ENCODE measurements around the gene TAMALIN. TPM values are rescaled to one million over a fixed set of nuclear protein-coding genes. Genes with fewer than 3 reads are reported as not detected.

Gene TAMALIN
- total RNA-seq, 4 donors from 2014 or later: 11.8 to 18.0 (median 16.1) TPM

DNA sequence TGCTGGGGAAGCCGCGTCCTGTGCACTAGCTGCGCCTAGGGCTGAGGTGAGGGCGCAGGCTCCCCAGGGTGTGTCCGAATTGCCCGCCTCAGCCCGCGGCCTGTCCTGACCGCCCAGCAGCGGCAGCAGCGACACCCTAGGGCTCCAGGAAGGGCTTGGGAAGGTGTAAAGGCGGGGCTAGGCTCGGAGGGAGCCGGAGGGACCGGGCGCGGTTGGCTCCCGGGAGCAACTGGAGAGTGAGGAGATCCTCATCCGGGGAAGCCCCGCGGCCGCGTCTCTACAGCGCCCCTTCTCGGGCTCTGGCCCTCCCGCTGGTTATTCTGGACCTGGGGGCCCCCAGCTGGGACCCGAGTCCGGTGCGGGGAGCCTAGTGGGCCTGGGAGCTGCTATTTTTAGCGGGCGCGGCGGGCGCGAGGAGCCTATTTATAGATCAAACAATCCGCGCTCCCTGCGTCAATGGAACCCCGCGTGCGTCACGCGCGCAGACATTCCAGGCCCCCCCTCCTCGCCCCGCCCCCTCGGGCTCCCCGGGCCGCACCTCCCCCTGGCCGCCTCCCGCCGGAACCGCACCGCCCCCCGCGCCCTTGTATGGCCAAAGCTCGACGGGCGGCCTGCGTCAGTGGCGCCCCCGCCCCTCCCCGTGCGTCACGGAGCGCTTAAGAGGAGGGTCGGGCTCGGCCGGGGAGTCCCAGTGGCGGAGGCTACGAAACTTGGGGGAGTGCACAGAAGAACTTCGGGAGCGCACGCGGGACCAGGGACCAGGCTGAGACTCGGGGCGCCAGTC, 44.2 kb downstream of the TAMALIN start, which contains the start of gene NR4A1:
TSS of gene NR4A1 (plus strand) at position 685 of the 784 bp plus-strand sequence. CDS start 2,887 bp downstream, outside the sequence.
- WGBS, 2 donors (ENCODE audit: low coverage in 1 of 2): no CpG with 5 or more reads among the region's 77 CpGs
- Histone ChIP-seq H3K27ac (peak within 1 kb of the TSS; percentile 96 to 100 (median 98)), H3K9me3 (no peaks in the 10 kb centered on the region), H3K4me3 (peak within 1 kb of the TSS; percentile 70 to 83), H3K36me3 (peaks cover 0 to 23% of the 10 kb centered on the region in 2 donors), H3K27me3 (no peaks in the 10 kb centered on the region), H3K4me1 (peaks cover 0 to 72% (median 14%) of the 10 kb centered on the region in 3 donors)
- ATAC-seq: peak; percentile 87
- peak; percentile 99 for TF ChIP-seq EP300 (IDR thresholded peaks at IDR 0.05)
- peak; percentile 95 to 97 for TF ChIP-seq POLR2A (IDR thresholded peaks at IDR 0.05)
- peak; percentile 97 for TF ChIP-seq POLR2AphosphoS5 (IDR thresholded peaks at IDR 0.05)
- TF ChIP-seq, protein P1, sequence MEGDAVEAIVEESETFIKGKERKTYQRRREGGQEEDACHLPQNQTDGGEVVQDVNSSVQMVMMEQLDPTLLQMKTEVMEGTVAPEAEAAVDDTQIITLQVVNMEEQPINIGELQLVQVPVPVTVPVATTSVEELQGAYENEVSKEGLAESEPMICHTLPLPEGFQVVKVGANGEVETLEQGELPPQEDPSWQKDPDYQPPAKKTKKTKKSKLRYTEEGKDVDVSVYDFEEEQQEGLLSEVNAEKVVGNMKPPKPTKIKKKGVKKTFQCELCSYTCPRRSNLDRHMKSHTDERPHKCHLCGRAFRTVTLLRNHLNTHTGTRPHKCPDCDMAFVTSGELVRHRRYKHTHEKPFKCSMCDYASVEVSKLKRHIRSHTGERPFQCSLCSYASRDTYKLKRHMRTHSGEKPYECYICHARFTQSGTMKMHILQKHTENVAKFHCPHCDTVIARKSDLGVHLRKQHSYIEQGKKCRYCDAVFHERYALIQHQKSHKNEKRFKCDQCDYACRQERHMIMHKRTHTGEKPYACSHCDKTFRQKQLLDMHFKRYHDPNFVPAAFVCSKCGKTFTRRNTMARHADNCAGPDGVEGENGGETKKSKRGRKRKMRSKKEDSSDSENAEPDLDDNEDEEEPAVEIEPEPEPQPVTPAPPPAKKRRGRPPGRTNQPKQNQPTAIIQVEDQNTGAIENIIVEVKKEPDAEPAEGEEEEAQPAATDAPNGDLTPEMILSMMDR (IDR thresholded peaks at IDR 0.05): peak in 1 of 4 experiments; percentile 32

DNA sequence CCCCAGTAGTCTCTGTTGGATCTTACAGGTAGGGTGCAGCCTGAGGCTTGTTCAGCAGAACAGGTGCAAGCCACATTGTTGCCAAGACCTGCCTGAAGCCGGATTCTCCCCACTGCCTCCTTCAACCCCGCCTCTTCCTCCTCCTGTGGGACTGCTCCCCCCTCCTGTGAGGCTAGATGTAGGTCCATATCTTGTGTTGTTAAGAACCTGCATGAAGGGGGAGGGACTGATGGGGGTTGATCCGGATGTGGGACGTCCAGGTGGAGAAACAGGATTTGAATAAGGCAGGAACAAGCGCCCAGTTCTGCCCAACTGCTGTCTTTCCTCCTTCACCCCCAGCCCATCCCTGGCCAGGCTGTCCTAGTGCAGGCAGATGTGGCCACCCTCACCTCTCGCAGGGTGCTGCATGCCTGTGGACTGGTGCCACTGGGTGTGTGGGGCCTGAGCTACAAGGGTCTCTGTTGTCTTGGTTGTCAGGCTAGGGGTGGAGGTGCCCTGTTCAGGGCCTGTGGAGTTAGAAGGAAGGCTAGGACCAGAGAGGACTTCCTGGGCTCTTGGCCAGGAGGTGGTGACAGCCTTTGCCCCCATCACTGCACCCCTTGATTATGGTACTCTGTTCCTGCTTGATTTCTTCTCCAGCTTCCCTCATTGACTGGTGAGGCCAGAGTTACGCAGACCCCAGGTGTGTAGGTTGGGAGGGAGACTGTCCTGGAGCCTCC, 45.9 kb downstream of the TAMALIN start:
- Histone ChIP-seq H3K4me1 (peaks cover 0 to 72% (median 12%) of the 10 kb centered on the region in 3 donors), H3K27me3 (no peaks in the 10 kb centered on the region), H3K36me3 (peaks cover 0 to 40% of the 10 kb centered on the region in 2 donors), H3K9me3 (no peaks in the 10 kb centered on the region), H3K4me3 (peak overlapping the region; percentile 70 to 83), H3K27ac (peak overlapping the region; percentile 96 to 100 (median 98))
- no peak for ATAC-seq
- TF ChIP-seq EP300 (IDR thresholded peaks at IDR 0.05) (no peak), POLR2A (IDR thresholded peaks at IDR 0.05) (no peak), POLR2AphosphoS5 (IDR thresholded peaks at IDR 0.05) (no peak)
- TF ChIP-seq, protein P1 (IDR thresholded peaks at IDR 0.05): no peak
- WGBS, 2 donors (ENCODE audit: low coverage in 1 of 2): 75% methylated on average over 3 of the region's 7 CpGs; no CpG with 5 or more reads in 1 of the 2 donors

DNA sequence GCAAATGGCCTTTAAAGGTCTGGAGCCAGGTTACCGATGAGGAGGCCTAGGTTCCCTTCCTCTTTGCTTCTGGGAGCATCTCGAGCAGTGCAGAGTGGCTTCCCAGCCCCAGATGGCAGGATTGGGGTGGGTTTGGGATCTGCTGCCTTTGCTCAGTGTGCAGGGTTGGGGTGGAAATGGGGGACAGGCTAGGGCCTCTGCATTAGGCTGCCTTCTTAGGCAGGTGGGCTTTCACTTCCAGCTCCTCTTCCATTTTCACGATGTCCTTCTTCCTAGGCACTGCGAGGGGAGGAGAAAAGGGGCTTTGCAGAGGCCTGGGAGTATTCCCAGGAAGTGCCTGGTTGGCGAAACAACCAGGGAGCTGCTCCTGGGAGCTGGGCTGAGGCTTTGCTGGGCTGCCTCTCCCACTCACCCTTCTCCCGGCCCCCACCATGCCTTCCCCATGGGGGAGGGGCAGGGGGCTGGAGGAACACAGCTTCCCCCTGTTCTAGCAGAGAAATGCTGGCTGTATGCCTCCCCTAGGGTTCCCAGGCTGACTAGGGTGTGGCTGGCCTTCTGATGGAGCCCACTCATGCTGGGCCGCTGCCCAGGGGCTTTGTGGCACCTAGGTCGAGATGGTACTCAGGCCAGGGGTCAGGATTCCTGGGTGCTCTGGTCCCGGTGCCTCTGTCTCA, 46.9 kb downstream of the TAMALIN start:
- no peak for ATAC-seq
- TF ChIP-seq EP300 (IDR thresholded peaks at IDR 0.05) (no peak), POLR2A (IDR thresholded peaks at IDR 0.05) (no peak), POLR2AphosphoS5 (IDR thresholded peaks at IDR 0.05) (no peak)
- TF ChIP-seq, protein P1 (IDR thresholded peaks at IDR 0.05): no peak
- no peaks in the 10 kb centered on the region for H3K9me3 ChIP-seq
- peaks cover 0 to 82% (median 12%) of the 10 kb centered on the region in 3 donors for H3K4me1 ChIP-seq
- H3K27ac ChIP-seq: peak overlapping the region; percentile 96 to 100 (median 98)
- no peaks in the 10 kb centered on the region for H3K27me3 ChIP-seq
- 28 to 60% methylated on average over 1 to 2 of the region's 9 CpGs for WGBS, 2 donors (ENCODE audit: low coverage in 1 of 2)
- peak overlapping the region in 1 of 2 donors; percentile 70 for H3K4me3 ChIP-seq
- H3K36me3 ChIP-seq: peaks cover 0 to 50% of the 10 kb centered on the region in 2 donors

DNA sequence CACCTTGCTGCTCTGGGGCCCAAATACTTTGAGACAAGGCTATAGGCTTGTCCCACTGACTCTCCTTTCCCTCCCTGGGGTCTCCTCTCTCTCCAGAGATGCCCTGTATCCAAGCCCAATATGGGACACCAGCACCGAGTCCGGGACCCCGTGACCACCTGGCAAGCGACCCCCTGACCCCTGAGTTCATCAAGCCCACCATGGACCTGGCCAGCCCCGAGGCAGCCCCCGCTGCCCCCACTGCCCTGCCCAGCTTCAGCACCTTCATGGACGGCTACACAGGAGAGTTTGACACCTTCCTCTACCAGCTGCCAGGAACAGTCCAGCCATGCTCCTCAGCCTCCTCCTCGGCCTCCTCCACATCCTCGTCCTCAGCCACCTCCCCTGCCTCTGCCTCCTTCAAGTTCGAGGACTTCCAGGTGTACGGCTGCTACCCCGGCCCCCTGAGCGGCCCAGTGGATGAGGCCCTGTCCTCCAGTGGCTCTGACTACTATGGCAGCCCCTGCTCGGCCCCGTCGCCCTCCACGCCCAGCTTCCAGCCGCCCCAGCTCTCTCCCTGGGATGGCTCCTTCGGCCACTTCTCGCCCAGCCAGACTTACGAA, 47.6 kb downstream of the TAMALIN start:
- no peak for ATAC-seq
- H3K36me3 ChIP-seq: peaks cover 0 to 55% of the 10 kb centered on the region in 2 donors
- no peaks in the 10 kb centered on the region for H3K9me3 ChIP-seq
- H3K4me3 ChIP-seq: peak overlapping the region in 1 of 2 donors; percentile 70
- H3K4me1 ChIP-seq: peaks cover 0 to 88% (median 12%) of the 10 kb centered on the region in 3 donors
- H3K27me3 ChIP-seq: no peaks in the 10 kb centered on the region
- TF ChIP-seq EP300 (IDR thresholded peaks at IDR 0.05): no peak
- no peak for TF ChIP-seq POLR2AphosphoS5 (IDR thresholded peaks at IDR 0.05)
- TF ChIP-seq, protein P1 (IDR thresholded peaks at IDR 0.05): no peak
- TF ChIP-seq POLR2A (IDR thresholded peaks at IDR 0.05): no peak
- 45 to 71% methylated on average over 3 to 5 of the region's 21 CpGs for WGBS, 2 donors (ENCODE audit: low coverage in 1 of 2)
- peak overlapping the region; percentile 11 to 100 (median 97) for H3K27ac ChIP-seq

All from gastroesophageal sphincter (tissue), 4 donors.